ENCODE data around the gene PDILT.
"Not testable (repeated sequence)": the region's sequence is repeated elsewhere in the genome, so short reads cannot be mapped to it uniquely, and the experiment has no call there.

Gene PDILT

DNA sequence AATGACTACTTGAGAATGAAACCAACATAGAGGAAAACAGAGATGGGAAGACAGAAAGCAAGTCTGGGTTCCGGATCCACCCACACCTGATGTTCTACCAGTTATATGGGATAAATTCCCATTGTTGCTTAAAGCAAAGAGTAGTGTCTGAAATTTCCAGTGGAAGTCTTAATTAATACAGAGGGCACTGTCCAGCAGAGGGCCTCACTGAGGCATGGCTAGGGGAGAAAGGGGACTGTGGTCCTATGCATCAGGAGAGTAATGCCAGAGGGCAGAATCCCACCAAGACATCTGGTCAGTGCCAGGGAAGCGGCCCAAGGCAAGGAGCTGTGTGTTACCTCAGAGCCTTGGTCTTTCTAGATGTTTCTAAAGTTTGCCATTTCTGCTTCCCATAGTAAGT, 44.5 kb downstream of the PDILT start:
- FAIRE-seq, result no peak

DNA sequence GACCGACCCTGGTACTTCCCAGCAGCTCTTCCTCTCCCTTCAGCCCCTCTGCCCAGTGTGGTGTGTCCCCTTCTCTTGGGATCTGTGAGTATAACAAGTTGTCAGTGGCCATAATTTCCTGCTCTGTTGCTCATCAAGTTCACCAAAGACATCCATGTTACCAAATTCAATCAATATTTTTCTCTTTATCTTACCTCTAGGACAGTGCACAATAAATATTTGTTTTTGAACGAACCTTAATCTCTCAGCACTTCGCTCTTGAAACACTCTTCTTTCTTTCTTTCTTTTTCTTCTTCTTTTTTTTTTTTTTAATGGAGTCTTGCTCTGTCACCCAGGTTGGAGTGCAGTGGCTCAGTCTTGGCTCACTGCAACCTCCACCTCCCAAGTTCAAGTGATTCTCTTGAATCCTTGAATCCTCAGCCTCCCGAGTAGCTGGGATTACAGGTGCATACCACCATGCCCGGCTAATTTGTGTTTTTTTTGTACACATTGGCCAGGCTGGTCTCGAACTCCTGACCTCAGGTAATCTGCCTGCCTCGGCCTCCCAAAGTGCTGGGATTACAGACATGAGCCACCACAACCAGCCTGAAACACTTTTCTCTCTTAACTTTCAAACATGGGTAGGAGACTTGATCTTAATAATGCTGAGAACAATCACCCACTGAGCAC, 49.3 kb downstream of the PDILT start:
- no peak for FAIRE-seq

DNA sequence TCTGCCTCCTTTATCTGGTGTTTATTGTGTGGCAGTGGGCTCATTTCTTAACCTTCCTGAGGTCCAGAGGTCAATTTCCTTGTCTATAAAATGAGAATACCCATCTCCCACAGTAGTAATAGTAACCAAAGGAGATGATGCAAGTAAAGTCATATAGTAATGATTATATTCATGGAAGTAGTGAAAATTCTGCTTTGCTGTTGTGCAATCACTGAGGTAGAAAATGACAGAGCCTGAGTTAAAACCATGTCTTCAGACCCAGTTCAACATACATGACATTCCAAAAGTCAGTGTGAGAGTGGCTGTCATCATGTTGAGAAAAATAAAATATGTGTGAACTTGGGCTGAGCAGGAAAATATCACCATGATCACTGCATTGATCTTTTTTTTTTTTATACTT, 51.2 kb downstream of the PDILT start:
- no peak for FAIRE-seq

DNA sequence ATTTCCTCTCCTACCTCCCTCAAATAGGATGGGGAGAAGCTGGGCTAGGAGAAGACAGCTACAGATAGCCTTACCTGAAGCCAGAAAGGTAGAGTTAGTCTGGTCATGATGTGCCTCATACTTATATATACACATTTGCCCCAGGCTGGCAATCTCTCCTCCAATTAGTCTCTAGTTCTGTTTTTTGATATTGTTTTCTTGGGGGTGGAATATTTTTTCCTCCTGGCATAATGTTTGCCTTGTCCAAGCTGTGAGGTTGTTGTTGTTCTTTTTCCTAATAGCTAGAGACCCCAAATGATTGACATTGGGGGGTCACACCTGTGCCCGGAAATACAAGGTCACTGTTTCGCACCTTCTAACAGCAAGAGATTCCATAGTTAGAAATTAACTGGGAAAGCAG, 51.9 kb downstream of the PDILT start, which contains the start of gene UMOD:
Gene UMOD (minus strand): TSS at position 101 of the 400 bp plus-strand sequence. CDS start 1,978 bp downstream, outside the sequence.
- no peak for FAIRE-seq

DNA sequence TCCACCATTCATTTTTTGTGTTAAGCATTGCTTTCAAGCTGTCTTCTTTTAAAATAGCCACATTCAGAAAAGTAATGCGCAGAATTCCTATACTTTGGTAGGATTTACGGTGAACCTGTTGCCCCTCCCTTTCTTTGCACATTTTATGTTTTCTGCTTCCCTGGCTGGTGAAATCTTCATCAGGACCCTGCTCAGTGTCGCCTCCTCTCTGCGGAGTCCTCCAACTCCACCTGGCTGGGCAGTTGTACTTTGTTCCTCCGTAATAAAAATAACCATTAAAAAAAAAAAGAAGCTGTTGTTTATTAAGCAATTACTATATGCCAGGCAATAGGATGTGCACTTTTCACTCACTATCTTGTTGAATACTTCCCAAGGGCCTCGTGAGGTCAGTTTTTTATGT, 54.9 kb downstream of the PDILT start:
- FAIRE-seq, result no peak

DNA sequence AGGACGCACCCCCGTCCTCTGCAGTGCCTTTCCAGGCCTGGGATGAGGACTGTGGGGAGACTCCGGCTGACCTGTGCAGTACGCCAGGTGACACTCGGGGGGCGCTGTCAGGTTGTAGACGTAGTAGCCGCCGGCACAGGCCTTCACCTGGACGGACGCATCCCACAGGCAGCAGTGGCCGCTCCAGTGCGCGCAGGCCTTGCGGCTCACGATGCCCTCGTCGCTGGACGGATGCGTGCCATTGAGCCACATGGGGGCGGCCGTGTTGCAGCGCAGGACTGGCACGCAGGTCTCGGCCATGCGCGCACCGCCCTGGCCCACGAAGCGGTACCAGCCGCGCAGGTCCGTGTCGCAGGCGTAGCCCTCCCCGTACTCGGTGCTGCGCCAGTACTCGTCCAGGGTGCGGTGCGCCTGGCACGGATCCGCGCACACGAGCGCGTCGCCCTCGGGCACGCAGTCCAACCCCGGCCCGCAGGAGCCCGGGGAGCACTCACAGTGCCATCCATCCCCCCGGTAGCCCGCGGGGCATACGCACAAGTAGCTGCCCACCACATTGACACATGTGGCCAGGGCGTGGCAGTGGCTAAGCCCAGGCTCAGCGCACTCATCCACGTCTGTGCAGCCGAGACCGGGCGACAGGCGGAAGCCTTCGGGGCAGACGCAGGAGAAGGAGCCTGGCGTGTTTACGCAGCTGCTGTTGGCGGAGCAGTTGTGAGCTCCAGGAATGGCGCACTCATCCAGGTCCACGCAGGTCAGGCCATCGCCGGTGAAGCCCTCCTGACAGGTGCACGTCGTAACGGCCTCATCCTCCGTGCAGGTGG, 56.0 kb downstream of the PDILT start:
- no peak for FAIRE-seq

DNA sequence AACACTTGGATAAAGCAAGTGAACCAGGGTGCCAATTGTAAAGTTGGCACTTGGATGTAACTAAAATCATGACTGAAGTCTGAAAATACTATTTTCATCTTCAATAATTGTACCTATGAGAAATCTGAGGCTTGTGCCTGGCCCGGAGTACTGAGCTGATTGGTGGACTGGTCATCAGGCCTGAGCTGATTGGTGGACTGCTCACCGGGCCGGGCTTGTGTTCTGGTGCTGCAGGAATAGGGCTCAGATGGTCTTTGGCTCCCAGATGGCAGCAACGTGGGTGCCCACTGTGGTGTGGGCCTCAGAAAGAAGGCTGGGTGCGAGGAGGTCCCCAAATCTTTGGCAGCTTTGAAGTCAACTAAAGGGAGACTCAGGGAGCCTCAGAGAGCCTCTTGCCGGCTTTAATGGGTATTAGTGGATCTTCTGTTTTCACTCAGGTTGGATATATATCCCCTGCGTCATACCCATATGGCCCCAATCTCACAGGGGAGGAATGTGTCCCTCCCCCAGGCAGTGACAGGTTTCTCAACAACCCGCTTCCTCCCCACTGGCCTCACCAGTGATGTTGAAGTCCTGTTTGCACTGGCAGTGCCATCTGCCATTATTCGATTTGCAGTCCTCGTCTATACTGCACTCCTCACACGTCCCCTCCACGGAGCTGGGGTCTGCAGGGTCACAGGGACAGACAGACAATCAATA, 56.7 kb downstream of the PDILT start:
- FAIRE-seq, result no peak

DNA sequence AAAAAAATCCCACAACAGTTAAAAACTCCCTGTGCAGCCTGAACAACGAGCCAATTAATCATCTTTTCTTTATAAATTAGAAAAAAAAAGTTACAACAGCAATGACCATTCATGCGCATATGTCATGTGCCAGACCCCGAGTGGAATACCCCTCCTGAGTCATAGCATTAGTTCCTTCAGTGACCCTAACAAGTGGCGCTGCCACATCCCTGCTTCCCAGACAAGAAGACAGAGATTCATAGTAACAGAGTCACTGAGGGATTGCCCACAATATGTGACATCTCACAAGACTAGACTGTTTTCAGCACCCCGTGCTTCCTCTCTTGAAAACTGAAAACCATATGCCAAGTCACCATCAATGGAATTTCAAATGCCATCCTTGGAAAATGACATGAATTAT, 59.9 kb downstream of the PDILT start:
- no peak for FAIRE-seq

DNA sequence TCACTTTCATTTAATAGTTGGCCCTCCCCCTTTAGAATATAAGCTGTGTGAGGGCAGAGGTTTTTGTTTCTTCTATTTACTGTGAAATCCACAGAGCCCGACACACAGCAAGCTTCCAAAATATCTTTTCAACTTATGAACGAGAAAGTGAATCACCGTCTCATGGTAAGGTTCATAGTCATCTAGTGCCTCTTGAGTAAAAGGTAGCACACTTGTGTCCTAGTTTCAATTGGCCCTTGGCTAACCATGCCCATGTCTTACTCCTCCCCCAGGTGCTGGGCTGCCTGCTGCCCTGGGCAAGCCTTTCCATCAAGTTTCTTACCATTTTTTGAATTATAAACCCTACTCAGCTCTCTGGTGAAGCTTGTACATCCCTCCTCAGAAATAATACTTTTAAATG, 64.8 kb downstream of the PDILT start:
- FAIRE-seq, result no peak

DNA sequence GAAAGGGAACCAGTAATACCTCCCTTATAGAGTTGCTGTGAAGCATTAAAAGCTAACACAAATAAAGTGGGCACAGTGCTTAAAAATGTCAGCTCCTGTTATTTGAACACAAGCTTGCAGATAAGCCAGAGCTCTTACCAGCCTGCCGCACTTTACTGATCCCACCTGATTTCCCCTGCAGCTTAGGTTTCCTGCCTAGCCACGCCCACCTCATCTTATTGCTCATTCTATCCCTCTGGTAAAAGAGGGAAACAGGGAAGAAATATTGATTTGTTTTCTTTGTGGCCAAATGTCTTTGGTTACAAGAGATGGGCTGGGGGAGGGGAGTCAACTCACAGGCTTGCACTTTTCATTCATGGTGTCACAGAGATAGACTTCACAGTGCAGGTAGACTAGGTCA, 67.6 kb downstream of the PDILT start:
- no peak for FAIRE-seq

DNA sequence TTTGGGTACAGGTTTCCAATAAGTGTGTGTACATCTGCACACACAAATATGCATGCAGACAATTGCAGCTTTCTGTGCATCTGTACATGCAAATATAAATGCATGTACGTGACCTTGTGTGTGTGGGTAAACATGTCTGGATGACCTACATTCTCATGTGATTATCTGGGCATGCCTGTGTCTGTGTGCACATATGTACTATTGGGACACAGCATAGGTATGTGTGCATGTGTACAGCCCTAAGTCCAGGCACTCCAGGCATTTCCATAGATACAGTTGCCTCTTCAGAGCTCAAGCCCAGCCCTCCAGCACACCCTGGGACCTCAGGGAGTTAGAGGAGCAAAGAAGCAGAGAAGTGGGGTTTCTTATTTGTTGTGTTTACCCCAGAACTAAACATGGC, 70.1 kb downstream of the PDILT start:
- FAIRE-seq, result no peak

DNA sequence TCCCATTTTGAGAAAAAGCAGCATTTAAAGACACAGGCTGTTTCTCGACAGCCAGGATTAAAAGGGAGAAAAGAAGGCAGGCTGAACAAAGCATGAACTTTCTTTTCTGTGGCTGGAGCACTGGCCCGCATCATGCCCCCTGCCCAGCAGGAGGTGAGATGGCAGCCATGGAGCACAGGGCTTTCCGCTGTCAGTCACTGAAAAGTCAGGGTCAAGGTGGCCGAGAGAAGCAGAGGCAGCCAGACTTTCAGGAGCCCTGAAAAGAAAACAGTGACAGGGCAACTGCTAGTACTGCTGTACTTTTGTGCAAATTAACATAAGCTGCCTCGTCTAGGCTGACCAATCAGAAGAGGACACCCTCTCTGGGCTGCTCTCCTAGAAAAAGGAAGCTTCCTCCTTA, 71.4 kb downstream of the PDILT start:
- FAIRE-seq, result no peak

DNA sequence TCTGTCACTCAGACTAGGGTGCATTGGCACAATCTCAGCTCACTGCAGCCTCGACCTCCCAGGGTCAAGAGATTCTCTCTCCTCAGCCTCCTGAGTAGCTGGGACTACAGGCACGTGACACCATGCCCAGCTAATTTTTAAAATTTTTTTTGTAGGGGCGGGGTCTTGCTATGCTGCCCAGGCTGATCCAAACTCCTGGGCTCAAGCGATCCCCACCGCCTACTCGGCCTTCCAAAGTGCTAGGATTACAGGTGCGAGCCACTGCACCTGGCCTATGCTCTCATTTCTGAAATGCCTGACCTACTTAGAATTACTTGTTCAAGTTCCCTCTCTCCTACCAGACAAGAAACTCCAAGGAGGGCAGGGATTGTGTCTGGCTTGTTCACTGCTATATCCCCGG, 72.1 kb downstream of the PDILT start:
- no peak for FAIRE-seq

DNA sequence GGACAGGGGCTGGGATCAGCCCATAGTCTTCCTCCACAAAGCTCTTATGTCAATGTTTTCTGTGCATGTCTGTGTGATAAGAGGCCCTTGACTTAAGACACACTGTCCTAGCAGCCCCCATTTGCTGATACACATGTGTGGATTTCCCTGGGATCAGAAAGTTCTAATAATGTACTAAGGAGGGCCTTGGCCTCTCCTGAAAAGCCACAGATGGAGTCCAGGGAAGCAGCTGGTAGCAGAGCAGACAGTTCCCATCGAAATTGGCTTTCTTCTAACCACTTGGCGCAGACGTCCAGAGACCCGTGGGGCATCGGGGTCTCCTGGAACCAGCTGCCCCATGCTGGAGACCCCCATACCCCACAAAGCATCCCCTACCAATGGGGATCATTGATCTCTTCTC, 72.9 kb downstream of the PDILT start:
- FAIRE-seq, result no peak

DNA sequence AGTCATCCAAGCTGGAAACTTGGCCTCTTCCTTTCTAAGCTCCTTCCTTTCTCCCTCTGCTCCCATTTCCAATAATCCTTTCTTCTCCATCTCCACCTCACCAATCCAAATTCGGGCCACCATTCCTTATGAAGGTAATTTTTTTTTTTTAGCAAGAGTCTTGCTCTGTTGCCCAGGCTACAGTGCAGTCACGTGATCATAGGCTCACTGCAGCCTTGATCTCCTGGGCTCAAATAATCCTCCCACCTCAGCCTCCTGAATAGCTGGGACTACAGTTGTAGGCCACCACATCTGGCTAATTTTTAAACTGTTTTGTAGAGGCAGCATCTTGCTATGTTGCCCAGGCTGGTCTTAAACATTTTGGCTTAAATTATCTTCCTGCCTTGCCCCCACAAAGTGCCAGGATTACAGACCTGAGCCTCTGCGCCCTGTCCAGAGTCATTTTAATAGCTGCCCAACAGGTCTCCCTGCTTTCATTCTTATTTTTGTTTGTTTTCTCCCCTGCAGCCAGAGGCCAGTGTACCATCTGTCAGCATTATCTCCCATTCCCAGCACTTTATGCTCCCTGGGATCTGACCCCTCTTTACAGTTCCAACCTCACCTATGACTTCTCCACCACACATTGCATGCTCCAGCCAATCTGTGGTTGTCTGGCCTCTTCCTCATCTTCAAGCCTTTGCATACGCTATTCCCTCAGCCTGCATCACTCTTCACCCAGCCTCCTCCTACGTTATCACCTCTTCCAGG, 75.0 kb downstream of the PDILT start:
- no peak for FAIRE-seq

DNA sequence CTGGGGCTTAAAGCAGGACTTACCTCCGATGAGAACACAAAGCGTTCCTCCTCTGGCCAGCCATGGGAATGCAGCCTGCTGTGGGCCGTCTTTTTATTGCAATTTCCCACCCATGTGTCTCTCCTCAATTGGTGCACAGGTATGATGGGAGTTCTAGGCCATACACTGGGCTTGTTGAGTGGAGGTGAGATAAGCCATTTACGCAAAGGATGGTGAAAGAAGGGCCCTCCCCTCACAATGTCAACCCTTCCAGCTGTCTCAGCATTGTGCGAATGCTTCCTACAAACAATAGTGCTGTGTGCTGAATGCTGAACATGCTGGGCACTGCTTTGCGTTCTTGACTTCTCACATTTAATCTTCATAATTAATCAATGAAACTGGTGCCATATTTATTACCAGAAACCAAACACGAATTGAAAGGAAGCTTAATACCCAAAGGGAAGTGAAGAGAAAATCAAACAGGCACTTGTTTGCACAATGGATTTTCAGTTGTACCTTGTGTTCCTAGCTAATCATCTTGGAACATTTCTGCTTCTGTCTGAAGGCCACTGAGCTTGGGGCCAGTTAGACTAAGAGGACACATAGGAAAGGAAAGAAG, 77.0 kb downstream of the PDILT start, which contains the start of gene GP2:
Gene GP2 (minus strand): TSS at position 70 of the 598 bp plus-strand sequence. CDS start 1,082 bp downstream, outside the sequence.
- no peak for FAIRE-seq

DNA sequence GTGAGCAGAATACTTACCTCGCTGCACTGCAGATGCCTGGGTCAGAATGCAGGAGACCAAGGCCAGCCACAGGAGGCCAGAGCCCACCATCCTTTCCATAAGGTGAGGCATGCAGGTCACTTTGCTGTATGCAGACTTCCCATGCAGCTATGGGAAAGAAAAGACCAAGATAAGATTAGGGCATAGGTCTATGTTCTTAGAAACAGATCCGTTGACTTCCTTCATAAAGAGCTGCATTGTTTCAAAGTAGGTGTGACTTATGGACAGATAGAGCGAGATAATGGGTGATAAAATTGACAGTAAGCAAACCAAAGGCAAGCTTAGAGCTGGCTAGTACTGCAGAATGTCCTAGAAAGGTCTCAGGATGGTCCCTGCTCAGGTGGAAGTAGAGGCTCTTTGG, 78.2 kb downstream of the PDILT start:
- no peak for FAIRE-seq

DNA sequence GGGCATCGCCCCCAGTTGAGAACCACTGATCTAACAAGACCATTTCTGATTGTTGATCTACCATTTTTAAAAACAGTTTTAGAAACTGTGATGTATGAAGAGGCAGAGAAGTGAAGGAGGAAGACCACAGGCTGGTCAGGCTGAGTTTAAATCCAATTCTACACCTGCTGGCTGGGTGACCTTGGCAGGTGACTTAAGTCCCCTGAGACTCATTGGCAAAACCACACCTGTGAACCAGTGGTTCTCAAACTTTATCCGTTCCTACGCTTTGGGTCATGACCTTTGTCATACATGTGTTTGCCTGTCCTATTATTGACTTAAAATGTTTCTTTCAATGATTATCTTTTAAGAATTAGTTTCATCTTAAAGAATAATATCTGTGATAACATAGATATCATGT, 79.5 kb downstream of the PDILT start:
- no peak for FAIRE-seq

DNA sequence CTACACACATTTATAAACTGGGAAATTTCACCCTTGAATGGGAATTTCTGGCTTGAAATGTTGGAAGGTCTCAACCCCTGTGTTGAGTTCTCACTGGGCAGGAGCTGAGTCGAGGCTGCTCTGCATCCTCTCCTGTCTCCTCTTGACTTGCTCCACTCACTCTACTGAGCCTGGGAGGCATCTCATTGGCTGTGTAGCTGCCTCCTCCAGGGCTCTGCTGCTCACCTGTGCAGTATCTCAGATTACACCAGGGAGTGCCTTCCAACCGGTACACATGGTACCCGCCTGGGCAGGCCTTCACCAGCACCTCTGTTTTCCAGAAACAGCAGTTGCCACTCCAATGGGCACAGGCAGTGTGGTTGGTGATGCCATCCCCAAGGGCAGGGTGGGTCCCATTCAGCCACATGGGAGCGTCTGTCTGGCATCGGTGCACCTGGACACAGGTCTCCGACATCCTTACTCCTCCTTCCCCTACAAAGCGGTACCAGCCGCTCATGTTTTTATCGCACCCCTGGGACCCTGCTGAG, 80.9 kb downstream of the PDILT start:
- no peak for FAIRE-seq

DNA sequence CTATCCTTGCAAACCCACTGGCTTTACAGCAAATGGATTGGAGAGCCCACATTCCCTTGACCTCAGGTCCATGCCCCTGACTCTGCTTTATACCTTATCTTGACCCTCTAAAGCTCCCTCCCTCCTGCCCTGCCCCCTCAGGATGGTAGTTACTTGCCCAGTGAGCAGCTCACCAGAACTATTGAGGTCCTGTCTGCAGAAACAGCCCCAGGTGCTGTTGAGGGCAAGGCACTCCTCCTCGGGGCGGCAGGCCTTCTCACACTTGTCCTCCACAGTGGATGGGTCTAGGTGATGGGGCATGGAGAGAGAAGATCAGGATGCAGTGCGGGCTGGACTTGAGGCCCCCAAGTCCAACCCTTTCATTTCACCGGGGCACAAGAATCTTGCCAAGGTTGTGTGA, 81.8 kb downstream of the PDILT start:
- no peak for FAIRE-seq

DNA sequence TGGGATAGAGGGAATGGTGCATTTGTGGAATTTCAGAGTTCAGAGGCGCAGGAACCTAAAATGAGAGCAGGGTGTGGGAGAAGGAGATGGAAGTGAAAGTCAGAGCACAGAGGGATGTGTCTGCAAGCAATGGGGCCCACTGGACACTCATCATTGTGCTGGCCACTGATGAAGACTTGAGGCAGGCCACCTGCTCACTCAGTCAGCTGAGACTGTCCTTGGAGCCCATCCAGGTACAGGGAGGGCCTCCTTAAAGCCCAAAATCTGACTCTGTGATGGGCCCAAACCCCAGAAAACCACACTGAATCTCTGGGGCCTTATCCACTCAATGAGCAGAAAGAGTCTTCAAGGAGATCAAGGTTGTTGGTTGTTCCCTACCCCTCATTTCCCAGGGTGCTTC, 82.9 kb downstream of the PDILT start:
- FAIRE-seq, result no peak

DNA sequence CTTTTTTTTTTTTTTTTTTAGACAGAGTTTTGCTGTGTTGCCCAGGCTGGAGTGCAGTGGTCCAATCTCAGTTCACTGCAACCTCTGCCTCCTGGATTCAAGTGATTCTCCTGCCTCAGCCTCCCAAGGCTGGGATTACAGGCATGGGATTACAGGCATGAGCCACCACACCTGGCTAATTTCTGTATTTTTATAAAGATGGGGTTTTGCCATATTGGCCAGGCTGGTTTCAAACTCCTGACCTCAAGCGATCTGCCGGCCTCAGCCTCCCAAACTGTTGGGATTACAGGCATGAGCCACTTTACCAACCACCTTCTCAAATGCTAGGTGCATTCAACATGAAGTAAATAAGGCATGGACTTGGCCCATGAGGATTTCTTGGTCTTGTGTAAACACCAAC, 83.5 kb downstream of the PDILT start:
- not testable (repeated sequence) for FAIRE-seq

Measured in endometrium (tissue), 2 donors.